CD4-positive, alpha-beta T cell treated with Interferon alpha-2 for 1 hour (primary cell): ENCODE data around the gene DAPL1.

Source experiments
- DNase-seq, 2 donors: peaks; one replicate each; pipeline ENCODE4 v3.0.0-alpha.2; 2020 to 2022

Gene DAPL1

GRCh38 chr2:158778243-158778642 is 16.9 kb upstream of the DAPL1 start:
- no peak for DNase-seq

GRCh38 chr2:158779621-158780020 is 15.5 kb upstream of the DAPL1 start:
- DNase-seq: no peak

GRCh38 chr2:158781353-158781961 is 13.7 kb upstream of the DAPL1 start:
- DNase-seq: no peak

GRCh38 chr2:158782136-158782535 is 13.0 kb upstream of the DAPL1 start:
- DNase-seq: no peak

- DNase-seq: no peak
Observed at GRCh38 chr2:158782616-158783015, 12.5 kb upstream of the DAPL1 start.

- no peak for DNase-seq
Observed at GRCh38 chr2:158783923-158784322, 11.2 kb upstream of the DAPL1 start.

GRCh38 chr2:158786897-158787296 is 8.2 kb upstream of the DAPL1 start:
- DNase-seq: no peak

- no peak for DNase-seq
Observed at GRCh38 chr2:158788951-158789350, 6.2 kb upstream of the DAPL1 start.

- DNase-seq: no peak
Observed at GRCh38 chr2:158796652-158797051, 1.5 kb downstream of the DAPL1 start.

GRCh38 chr2:158797963-158798700 is 3.0 kb downstream of the DAPL1 start:
- no peak for DNase-seq

- DNase-seq: no peak
Observed at GRCh38 chr2:158799181-158799580, 4.1 kb downstream of the DAPL1 start.

GRCh38 chr2:158803506-158803905 is 8.4 kb downstream of the DAPL1 start:
- DNase-seq: no peak

GRCh38 chr2:158805255-158805654 is 10.1 kb downstream of the DAPL1 start:
- no peak for DNase-seq

- DNase-seq: no peak
Observed at GRCh38 chr2:158805936-158806335, 10.8 kb downstream of the DAPL1 start.

- no peak for DNase-seq
Observed at GRCh38 chr2:158806941-158807340, 11.8 kb downstream of the DAPL1 start.

- no peak for DNase-seq
Observed at GRCh38 chr2:158808426-158808825, 13.3 kb downstream of the DAPL1 start.

GRCh38 chr2:158809816-158810215 is 14.7 kb downstream of the DAPL1 start:
- no peak for DNase-seq

GRCh38 chr2:158810731-158811460 is 15.8 kb downstream of the DAPL1 start:
- no peak for DNase-seq

- DNase-seq: no peak
Observed at GRCh38 chr2:158815166-158815565, 20.0 kb downstream of the DAPL1 start.

- DNase-seq: no peak
Observed at GRCh38 chr2:158815658-158816057, 20.5 kb downstream of the DAPL1 start.

- no peak for DNase-seq
Observed at GRCh38 chr2:158817588-158817987, 22.5 kb downstream of the DAPL1 start.

- DNase-seq: no peak
Observed at GRCh38 chr2:158818511-158818910, 23.4 kb downstream of the DAPL1 start.

- DNase-seq: no peak
Observed at GRCh38 chr2:158822193-158822592, 27.1 kb downstream of the DAPL1 start.
